Psoas muscle (tissue), 8 donors: ENCODE results near the gene PSMB9. TPM values are rescaled to one million over a fixed set of nuclear protein-coding genes. Genes with fewer than 3 reads are reported as not detected.

Experiments
- ATAC-seq, 4 donors: fragments of 200-7000 bp; cut with Tn5 transposase; one replicate each; pipeline ENCODE4 v1.9.1; 2020; ENCODE audit warnings: moderate library complexity in 3 of 4, mild to moderate bottlenecking in 2 of 4
- DNase-seq, 2 donors: peaks; one replicate each; pipeline ENCODE4 v3.0.0-alpha.2; 2020
- H3K27ac ChIP-seq: fragments of 200-600 bp; one replicate; pipeline ENCODE4 v1.8.0; 2022
- H3K27me3 ChIP-seq, 3 donors: fragments of 200-600 bp in 1 of 3; one replicate each; pipeline versions ENCODE4 v1.6.1 to v1.8.0; 2013 to 2022; ENCODE audit warnings: low read length in 2 of 3, mild to moderate bottlenecking in 2 of 3, moderate library complexity in 1 of 3; ENCODE audit not compliant: insufficient read depth in 3 of 3
- H3K36me3 ChIP-seq, 2 donors: fragments of 200-600 bp in 1 of 2; one replicate each; pipeline versions ENCODE4 v1.6.1 to v1.8.0; 2013 to 2022; ENCODE audit warnings: low read depth in 1 of 2, mild to moderate bottlenecking in 1 of 2, moderate library complexity in 1 of 2; ENCODE audit not compliant: insufficient read depth in 1 of 2
- H3K4me1 ChIP-seq: fragments of 200-600 bp; one replicate; pipeline ENCODE4 v1.8.0; 2022
- H3K4me3 ChIP-seq: fragments of 200-600 bp; one replicate; pipeline ENCODE4 v1.8.0; 2022; ENCODE audit warnings: mild to moderate bottlenecking
- H3K9me3 ChIP-seq: fragments of 200-600 bp; one replicate; pipeline ENCODE4 v1.8.0; 2022
- CTCF ChIP-seq: fragments of 200-600 bp; IDR thresholded peaks from one replicate; pipeline ENCODE4 v1.8.0; 2022; ENCODE audit warnings: antibody characterized with exemption
- whole genome bisulfite sequencing, 3 donors: extraction: QIAGEN DNeasy Blood & Tissue Kit; methylation state at CpG; one replicate each; pipeline versions ENCODE4 v1.1.6 to v1.1.7; 2013; 5-methylcytosine and 5-hydroxymethylcytosine counted together
- intact Hi-C, 2 donors: fragments of 100-400 bp; cut with DNase I; formaldehyde crosslinking; loops; one replicate each; pipeline versions ENCODE4 v1.11.0 to v1.14.2; 2022
- polyA plus RNA-seq, 3 donors: library from polyadenylated mRNA; stranded (reverse); fragments of 200-250 nt; gene quantifications; one replicate each; pipeline ENCODE4 v1.2.3, GENCODE V29; 2013
- total RNA-seq, 4 donors: library from RNA; stranded (reverse); fragmentation: NEBNext Ultra II Directional in 2 of 4; extraction: Animal tissue kit (Norgen Biotek cat#: 25700) in 2 of 4; gene quantifications; one replicate each; pipeline versions ENCODE4 v1.2.1 to v1.2.4, GENCODE V29; 2021 to 2023
- donor health status: healthy with polysubstance abuse.
- donor health status: DM: no; HTN: no; CAD: no; lungs with moderate emphysema.
- donor health status: Bipolar disorder and iron deficiency.
- donor health status: healthy.
- donor health status: DM: yes; HTN: yes; CAD: no.
- donor health status: DM: no; HTN: no; CAD: no.
- donor health status: DM: no; HTN: no; CAD: no.
- donor health status: DM: yes; HTN: yes; CAD: no.

PSMB9 gene
- total and polyA plus RNA-seq, 7 donors, result 6.6 to 18.0 (median 10.1) TPM

- no peak overlapping the region for H3K27ac ChIP-seq
- H3K9me3 ChIP-seq, result no peaks in the 10 kb centered on the region
- H3K36me3 ChIP-seq, result no peaks in the 10 kb centered on the region
- no peak for TF ChIP-seq CTCF
- no peak for ATAC-seq
- DNase-seq, result no peak
- intact Hi-C loops, result loop anchor here in 1 of 2 donors (5.0 kb wide), 1 partner anchor 51 kb away; the partner anchor contains the start of gene HLA-DMB
- no peaks in the 10 kb centered on the region for H3K4me1 ChIP-seq
- H3K27me3 ChIP-seq, result no peaks in the 10 kb centered on the region
- 35 to 39% (median 39%) methylated on average over 1 of the region's 1 CpG for WGBS, 3 donors
- H3K4me3 ChIP-seq, result no peak overlapping the region
These were observed 36.8 kb downstream of the PSMB9 start for GRCh38 chr6:32890831-32891230.

GRCh38 chr6:32894085-32895005, 40.4 kb downstream of the PSMB9 start:
- intact Hi-C loops, result loop anchor here in 1 of 2 donors (5.0 kb wide), 1 partner anchor 48 kb away; the partner anchor contains the start of gene HLA-DMB
- 0% methylated on average over 58 to 61 of the region's 61 CpGs for WGBS, 3 donors
- no peaks in the 10 kb centered on the region for H3K27me3 ChIP-seq
- no peak for TF ChIP-seq CTCF
- peak overlapping the region; percentile 72 for H3K4me3 ChIP-seq
- DNase-seq (peak; percentile 92 to 95), ATAC-seq (peak; percentile 100)
- no peaks in the 10 kb centered on the region for H3K36me3 ChIP-seq
- H3K4me1 ChIP-seq, result no peaks in the 10 kb centered on the region
- peak overlapping the region; percentile 68 for H3K27ac ChIP-seq
- H3K9me3 ChIP-seq, result no peaks in the 10 kb centered on the region

GRCh38 chr6:32895006-32895345, 41.0 kb downstream of the PSMB9 start:
- H3K4me1 ChIP-seq, result no peaks in the 10 kb centered on the region
- no peaks in the 10 kb centered on the region for H3K36me3 ChIP-seq
- WGBS, 3 donors, result 1 to 2% (median 2%) methylated on average over 8 of the region's 8 CpGs
- peak in 1 of 2 donors; percentile 41 for DNase-seq
- ATAC-seq, result peak; percentile 9 to 44 (median 22)
- peak overlapping the region; percentile 72 for H3K4me3 ChIP-seq
- H3K27me3 ChIP-seq, result no peaks in the 10 kb centered on the region
- TF ChIP-seq CTCF, result no peak
- peak overlapping the region; percentile 68 for H3K27ac ChIP-seq
- intact Hi-C loops, result no loop called here
- H3K9me3 ChIP-seq, result no peaks in the 10 kb centered on the region

- Histone ChIP-seq H3K4me3 (no peak overlapping the region), H3K27me3 (peaks cover 0 to 6% (median 0%) of the 10 kb centered on the region in 3 donors), H3K36me3 (no peaks in the 10 kb centered on the region), H3K9me3 (no peaks in the 10 kb centered on the region), H3K27ac (no peak overlapping the region), H3K4me1 (no peaks in the 10 kb centered on the region)
- intact Hi-C loops, result no loop called here
- TF ChIP-seq CTCF, result no peak
- DNase-seq (no peak), ATAC-seq (no peak)
These were observed 50.0 kb downstream of the PSMB9 start for GRCh38 chr6:32903952-32904351.
